GM20000 (cell line): ENCODE results near the gene SIAH3.
"Not testable (repeated sequence)": the region's sequence is repeated elsewhere in the genome, so short reads cannot be mapped to it uniquely, and the experiment has no call there.

ENCODE experiments used
- DNase-seq: peaks from one replicate; pipeline ENCODE4 v3.0.0; 2012; ENCODE audit warnings: low spot score
- TF ChIP-seq, protein P1 (sequence below): IDR thresholded peaks from 2 replicates; pipeline ENCODE4 v1.5.1; 2012; ENCODE audit warnings: mild to moderate bottlenecking, control low read depth; ENCODE audit errors: extremely low read depth, missing control alignments

The SIAH3 gene

DNA sequence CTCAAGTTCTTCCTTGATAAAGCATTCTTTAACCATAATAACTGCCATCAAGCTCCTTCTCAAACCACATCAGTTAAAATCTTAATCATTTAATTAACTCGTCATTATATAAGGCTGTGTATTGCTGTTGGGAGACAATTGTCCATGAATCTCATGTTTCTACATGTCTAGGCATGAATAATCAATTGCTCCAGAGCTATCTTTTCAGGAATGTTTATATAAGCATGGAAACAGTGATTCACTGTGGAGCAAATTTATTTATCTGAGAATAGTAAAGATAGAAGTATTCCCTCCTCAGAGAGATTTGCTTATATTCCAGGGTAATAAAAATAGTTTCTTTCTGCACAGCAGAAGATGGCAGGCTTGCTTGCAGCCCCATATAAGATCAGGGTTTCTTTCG lies 78.3 kb downstream of the SIAH3 start:
- TF ChIP-seq, protein P1, sequence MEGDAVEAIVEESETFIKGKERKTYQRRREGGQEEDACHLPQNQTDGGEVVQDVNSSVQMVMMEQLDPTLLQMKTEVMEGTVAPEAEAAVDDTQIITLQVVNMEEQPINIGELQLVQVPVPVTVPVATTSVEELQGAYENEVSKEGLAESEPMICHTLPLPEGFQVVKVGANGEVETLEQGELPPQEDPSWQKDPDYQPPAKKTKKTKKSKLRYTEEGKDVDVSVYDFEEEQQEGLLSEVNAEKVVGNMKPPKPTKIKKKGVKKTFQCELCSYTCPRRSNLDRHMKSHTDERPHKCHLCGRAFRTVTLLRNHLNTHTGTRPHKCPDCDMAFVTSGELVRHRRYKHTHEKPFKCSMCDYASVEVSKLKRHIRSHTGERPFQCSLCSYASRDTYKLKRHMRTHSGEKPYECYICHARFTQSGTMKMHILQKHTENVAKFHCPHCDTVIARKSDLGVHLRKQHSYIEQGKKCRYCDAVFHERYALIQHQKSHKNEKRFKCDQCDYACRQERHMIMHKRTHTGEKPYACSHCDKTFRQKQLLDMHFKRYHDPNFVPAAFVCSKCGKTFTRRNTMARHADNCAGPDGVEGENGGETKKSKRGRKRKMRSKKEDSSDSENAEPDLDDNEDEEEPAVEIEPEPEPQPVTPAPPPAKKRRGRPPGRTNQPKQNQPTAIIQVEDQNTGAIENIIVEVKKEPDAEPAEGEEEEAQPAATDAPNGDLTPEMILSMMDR, result no peak
- no peak for DNase-seq

DNA sequence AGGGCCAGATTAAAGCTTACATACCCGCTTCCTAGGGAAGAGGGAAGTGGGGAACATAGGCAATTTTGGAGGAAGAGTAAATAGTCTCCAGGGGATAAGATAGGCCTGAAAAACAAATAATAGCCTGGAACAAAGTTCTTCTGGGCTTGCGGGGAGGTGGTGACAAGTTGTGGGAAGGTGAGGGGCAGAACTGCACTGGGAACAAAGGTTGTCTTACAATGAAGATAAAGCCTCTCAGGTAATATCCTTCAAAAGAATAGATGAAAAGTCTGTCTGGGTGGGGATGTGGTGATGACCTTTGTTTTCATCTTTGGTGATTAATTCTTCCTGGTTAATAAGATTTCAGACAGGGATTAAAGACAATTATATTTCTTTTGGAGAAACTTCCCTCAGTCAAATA lies 80.7 kb downstream of the SIAH3 start:
- TF ChIP-seq, protein P1, result no peak
- no peak for DNase-seq

DNA sequence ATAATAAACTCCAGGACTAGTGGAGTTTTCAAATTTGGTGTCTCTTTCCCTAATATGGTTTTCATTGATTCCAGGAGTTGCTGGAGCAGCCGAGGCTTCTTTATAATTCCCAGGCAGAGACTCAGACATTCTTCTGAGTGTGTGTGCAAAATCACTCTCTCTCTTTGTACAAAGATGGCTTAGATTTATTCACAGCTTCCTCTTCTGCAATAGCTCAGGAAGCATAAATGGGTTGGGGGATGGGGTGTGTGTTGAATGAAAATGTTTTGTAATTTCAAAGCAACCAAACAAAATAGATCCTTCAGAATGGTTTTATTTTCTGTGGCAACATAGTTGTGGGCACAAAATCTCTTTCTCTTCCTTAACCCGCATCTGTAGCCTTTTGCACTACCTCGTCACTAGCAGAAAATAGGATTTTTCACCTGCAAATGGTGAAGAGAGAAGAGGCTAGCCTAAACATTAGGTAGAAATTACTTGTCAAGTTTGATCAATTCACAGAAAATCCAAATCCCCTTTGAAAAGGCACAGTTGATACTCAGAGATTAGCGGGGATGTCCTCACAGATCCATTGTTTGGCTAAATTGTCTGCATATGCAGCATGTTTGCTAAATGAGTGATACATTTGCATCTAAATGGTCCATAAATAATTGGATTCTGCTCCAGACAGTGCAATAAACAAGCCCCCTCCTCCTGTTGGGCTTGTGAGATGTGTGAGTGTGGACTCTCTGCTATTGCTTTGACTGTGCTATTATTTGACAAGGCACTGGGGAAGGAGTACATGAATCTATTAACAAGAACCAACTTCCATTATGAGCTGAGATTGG lies 82.7 kb downstream of the SIAH3 start:
- TF ChIP-seq, protein P1, result no peak
- DNase-seq, result no peak

DNA sequence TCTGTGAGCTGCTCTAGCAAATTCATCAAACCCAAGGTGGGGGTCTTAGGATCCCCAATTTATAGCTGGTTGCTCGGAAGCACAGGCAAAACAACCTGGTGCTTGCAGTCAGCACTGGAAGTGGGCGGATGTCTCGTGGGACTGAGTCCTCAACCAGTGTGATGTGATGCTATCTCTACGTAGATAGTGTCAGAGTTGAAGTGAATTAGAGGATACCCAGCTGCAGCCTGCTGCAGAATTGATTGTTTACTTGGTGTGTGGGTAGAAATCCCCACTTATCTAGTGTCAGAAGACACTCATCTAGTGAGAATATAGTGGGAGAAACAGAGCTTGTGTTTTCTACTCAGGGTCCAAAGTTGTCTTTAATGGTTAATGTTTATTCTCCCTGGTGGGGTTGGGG lies 86.1 kb downstream of the SIAH3 start:
- TF ChIP-seq, protein P1, result no peak
- no peak for DNase-seq

DNA sequence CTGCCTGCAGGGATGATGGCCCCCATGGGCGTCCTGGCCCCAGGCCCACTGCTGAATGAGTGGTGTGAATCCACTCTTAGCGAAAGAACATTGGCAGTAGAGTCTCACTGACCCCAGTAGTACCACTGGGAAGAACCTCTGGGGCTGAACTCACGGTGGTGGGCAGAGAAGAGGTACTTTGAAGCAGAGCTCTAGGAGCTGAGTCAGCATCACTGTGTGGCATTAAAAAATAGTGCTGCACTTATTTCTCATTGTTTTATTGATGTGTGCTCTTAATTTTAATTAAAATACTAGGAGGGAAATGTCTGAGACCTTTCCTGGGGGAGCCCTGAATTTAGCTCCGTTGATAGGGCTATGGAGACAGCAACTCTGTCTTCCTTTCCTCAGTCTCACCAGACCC lies 88.1 kb downstream of the SIAH3 start:
- no peak for DNase-seq
- TF ChIP-seq, protein P1, result no peak

DNA sequence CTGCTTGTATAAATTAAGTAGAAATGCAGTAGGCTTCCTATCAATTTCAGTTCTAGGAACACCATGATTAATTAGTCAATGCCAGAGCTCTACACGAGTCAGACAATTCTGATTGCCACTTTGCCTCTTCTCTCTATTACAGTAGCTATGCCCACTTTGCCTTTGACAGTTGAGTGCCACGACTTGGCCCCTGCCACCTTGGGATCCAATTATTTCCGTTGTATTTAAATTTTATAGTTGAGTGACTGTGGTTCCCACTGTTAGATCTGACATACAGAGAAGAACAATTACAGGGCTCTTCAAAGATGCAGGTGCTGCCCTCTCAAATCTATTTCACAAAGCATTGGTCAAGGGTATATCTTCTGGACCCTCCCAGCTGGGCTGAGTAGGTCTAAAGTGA lies 94.0 kb downstream of the SIAH3 start:
- not testable (repeated sequence) for DNase-seq

DNA sequence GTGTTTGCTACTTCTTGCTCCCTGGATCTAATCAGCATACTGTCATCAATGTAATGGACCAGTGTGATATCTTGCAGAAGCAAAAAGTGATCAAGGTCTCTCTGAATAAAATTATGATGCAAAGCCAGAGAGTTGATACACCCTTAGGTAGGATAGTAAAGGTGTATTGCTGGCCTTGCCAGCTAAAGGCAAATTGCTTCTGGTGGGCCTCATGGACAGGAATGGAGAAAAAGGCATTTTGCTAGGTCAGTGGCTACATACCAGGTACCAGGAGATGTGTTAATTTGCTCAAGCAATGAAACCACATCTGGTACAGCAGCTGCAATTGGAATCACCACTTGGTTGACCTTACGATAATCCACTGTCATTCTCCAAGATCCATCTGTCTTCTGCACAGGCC lies 95.1 kb downstream of the SIAH3 start:
- DNase-seq, result not testable (repeated sequence)

DNA sequence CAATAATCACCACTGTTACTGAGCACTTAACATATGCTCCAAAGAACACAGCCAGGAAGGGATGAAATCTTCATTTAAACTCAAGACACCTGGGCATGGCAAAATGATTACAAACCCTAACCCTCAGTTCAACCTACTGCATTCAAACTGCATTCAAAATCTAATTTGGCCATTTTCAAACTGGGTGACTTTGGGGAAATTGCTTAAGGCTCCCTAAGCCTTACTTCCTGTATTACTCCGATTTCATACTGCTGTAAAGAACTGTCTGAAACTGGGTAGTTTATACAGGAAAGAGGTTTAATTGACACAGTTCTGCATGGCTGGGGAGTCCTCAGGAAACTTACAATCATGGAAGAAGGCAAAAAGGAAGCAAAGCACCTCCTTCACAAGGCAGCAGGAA lies 99.0 kb downstream of the SIAH3 start:
- no peak for DNase-seq
- TF ChIP-seq, protein P1, result no peak
